Urothelium cell line (cell line): Measurements from ENCODE around the gene KLK15.
"Not testable (repeated sequence)": the region's sequence is repeated elsewhere in the genome, so short reads cannot be mapped to it uniquely, and the experiment has no call there.

Source experiments
- DNase-seq: peaks from one replicate; pipeline ENCODE4 v3.0.0; 2011; ENCODE audit warnings: low spot score, mixed read lengths
- FAIRE-seq: peaks from 2 replicates; lab custom pipeline; 2011; peaks lifted over from hg19 to GRCh38; lab: Jason Lieb, UNC

KLK15 gene

GRCh38 chr19:50796634-50797428 is 36.5 kb downstream of the KLK15 start:
- no peak for FAIRE-seq
- no peak for DNase-seq

GRCh38 chr19:50796128-50796633 is 37.2 kb downstream of the KLK15 start:
- no peak for FAIRE-seq
- DNase-seq: no peak

GRCh38 chr19:50795664-50796073 is 37.7 kb downstream of the KLK15 start:
- FAIRE-seq: no peak
- no peak for DNase-seq

GRCh38 chr19:50794876-50795663 is 38.3 kb downstream of the KLK15 start:
- FAIRE-seq (peak; percentile 79), DNase-seq (peak; percentile 37)

GRCh38 chr19:50794074-50794875 is 39.1 kb downstream of the KLK15 start:
- DNase-seq: peak; percentile 29
- no peak for FAIRE-seq

GRCh38 chr19:50793558-50794065 is 39.8 kb downstream of the KLK15 start:
- no peak for FAIRE-seq
- no peak for DNase-seq

GRCh38 chr19:50792272-50793250 is 40.8 kb downstream of the KLK15 start:
- no peak for FAIRE-seq
- DNase-seq: no peak

GRCh38 chr19:50791594-50792271 is 41.6 kb downstream of the KLK15 start:
- FAIRE-seq: no peak
- no peak for DNase-seq

GRCh38 chr19:50790922-50791467 is 42.4 kb downstream of the KLK15 start:
- no peak for DNase-seq
- no peak for FAIRE-seq

- FAIRE-seq (no peak), DNase-seq (no peak)
These were observed 43.0 kb downstream of the KLK15 start, which contains the start of gene ACP4 for GRCh38 chr19:50790396-50790795. TSS of gene ACP4 (plus strand) at chr19:50790415. CDS start at chr19:50790415, 0 bp downstream.

- DNase-seq: no peak
- FAIRE-seq: no peak
These were observed 48.0 kb downstream of the KLK15 start for GRCh38 chr19:50785329-50785728.

GRCh38 chr19:50784710-50785109 is 48.7 kb downstream of the KLK15 start:
- DNase-seq: no peak
- no peak for FAIRE-seq

GRCh38 chr19:50783848-50784152 is 49.6 kb downstream of the KLK15 start:
- not testable (repeated sequence) for FAIRE-seq, DNase-seq

GRCh38 chr19:50780753-50781435 is 52.5 kb downstream of the KLK15 start:
- DNase-seq (no peak), FAIRE-seq (no peak)

GRCh38 chr19:50779504-50780457 is 53.6 kb downstream of the KLK15 start:
- no peak for DNase-seq
- FAIRE-seq: no peak

GRCh38 chr19:50778906-50779430 is 54.4 kb downstream of the KLK15 start:
- DNase-seq: no peak
- no peak for FAIRE-seq

- DNase-seq (peak; percentile 60), FAIRE-seq (no peak)
These were observed 55.5 kb downstream of the KLK15 start for GRCh38 chr19:50777830-50778303.
